ENCODE measurements around the gene PTPN21. TPM values are rescaled to one million over a fixed set of nuclear protein-coding genes. Genes with fewer than 3 reads are reported as not detected.

Gene PTPN21
- total and polyA plus RNA-seq, 2 donors (not counting 3 experiments of a cell fraction or from before 2014, with no cell fraction given) = 9.2 to 16.1 TPM

DNA sequence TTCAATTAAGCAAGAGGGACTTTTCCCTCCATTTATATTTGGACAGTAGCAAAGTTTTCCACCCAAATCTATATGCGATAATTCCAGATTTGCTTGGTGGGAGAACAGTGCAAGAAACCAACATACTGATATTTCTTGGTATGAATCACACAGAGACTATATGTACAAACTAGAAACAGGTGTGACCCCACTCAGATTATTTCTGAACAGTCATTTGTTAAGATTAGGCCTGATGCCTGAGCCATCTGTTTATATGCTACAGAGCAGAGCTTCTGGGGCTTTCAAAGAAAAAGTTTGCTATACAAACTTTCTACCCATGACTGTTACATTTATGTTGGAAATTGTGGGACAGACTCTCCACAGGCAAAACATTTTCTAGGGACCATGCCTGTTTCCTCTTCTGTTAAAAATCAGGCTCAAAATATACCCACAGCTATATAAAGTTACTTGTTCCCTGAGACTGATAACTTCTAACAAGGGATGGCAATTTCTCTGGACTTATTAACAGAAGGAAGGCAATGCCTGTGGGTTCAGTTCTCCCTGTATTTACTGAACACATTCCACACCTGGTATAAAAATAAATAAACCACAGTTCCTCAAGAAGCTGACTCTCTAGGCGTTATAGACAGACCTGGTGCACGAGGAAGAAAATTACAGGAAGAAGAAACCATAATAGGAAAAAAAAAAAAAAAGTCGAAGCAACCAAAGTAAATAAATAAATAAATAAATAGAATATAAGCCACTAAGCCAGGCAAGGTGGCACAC is 8.0 kb downstream of the PTPN21 start:
- no peak for FAIRE-seq
- POLR2A ChIA-PET = no interaction called here
- BruUV-seq (replicated peaks) = no TSS peak

More for the DNA sequence above, 8.0 kb downstream of the PTPN21 start:
- peaks cover 5% of the 10 kb centered on the region for H3K4me1 ChIP-seq (ENCODE audit: control insufficient read depth, extremely low read depth, insufficient read depth, low read length)
- H3K79me2 ChIP-seq (ENCODE audit: control insufficient read depth, insufficient read depth, low read length) = peaks cover 54% of the 10 kb centered on the region
- no peak overlapping the region for H2AFZ ChIP-seq (ENCODE audit: low read depth, low read length)
- intact Hi-C loops (cut with micrococcal nuclease) (no loop called here), dilution Hi-C loops (cut with MboI; ENCODE audit: extremely low pct_ligation_motif_present, low sequenced_read_pairs) (no loop called here)
- H3K9me3 ChIP-seq (replicated peaks; ENCODE audit: control insufficient read depth, insufficient read depth, low read length) = no peaks in the 10 kb centered on the region
- CTCF ChIA-PET = no interaction called here
- no peaks in the 10 kb centered on the region for H3K27me3 ChIP-seq (ENCODE audit: control insufficient read depth in 2 of 2, insufficient read depth in 2 of 2, low read length in 2 of 2)
- no peak overlapping the region for H3K4me3 ChIP-seq (replicated peaks in 1 of 3; ENCODE audit: insufficient read depth in 1 of 3, low read depth in 1 of 3, low read length in 3 of 3)
- H4K20me1 ChIP-seq (replicated peaks; ENCODE audit: control insufficient read depth, extremely low read depth, insufficient read depth, low read length) = peaks cover 7% of the 10 kb centered on the region
- no peaks in the 10 kb centered on the region for H3K9me1 ChIP-seq (replicated peaks; ENCODE audit: control insufficient read depth, extremely low read depth, insufficient read depth, low read length)
- DNase-seq (ENCODE audit: low read depth, low spot score) = no peak
- no peak overlapping the region for H3K9ac ChIP-seq (replicated peaks; ENCODE audit: extremely low read depth, insufficient read depth, low read length)
- TF ChIP-seq POLR2AphosphoS5 (IDR thresholded peaks at IDR 0.05; ENCODE audit: insufficient read depth, low read depth, low read length) (no peak), FOS (IDR thresholded peaks at IDR 0.05; ENCODE audit: borderline replicate concordance, insufficient read depth, low read length) (no peak), GATA2 (IDR thresholded peaks at IDR 0.05; ENCODE audit: insufficient read depth, insufficient read length, low read depth, low read length) (no peak), POLR2A (IDR thresholded peaks at IDR 0.05; ENCODE audit: low read depth, low read length) (no peak), MYC (IDR thresholded peaks at IDR 0.05; ENCODE audit: low read depth, low read length) (no peak), JUN (IDR thresholded peaks at IDR 0.05; ENCODE audit: borderline replicate concordance, insufficient read depth, insufficient read length, low read depth) (no peak), EZH2 (IDR thresholded peaks at IDR 0.05; ENCODE audit: borderline replicate concordance, low read depth, low read length, severe bottlenecking) (no peak), MAX (IDR thresholded peaks at IDR 0.05; ENCODE audit: insufficient read depth, insufficient read length) (no peak)
- TF ChIP-seq, protein P1, sequence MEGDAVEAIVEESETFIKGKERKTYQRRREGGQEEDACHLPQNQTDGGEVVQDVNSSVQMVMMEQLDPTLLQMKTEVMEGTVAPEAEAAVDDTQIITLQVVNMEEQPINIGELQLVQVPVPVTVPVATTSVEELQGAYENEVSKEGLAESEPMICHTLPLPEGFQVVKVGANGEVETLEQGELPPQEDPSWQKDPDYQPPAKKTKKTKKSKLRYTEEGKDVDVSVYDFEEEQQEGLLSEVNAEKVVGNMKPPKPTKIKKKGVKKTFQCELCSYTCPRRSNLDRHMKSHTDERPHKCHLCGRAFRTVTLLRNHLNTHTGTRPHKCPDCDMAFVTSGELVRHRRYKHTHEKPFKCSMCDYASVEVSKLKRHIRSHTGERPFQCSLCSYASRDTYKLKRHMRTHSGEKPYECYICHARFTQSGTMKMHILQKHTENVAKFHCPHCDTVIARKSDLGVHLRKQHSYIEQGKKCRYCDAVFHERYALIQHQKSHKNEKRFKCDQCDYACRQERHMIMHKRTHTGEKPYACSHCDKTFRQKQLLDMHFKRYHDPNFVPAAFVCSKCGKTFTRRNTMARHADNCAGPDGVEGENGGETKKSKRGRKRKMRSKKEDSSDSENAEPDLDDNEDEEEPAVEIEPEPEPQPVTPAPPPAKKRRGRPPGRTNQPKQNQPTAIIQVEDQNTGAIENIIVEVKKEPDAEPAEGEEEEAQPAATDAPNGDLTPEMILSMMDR (IDR thresholded peaks at IDR 0.05; ENCODE audit: extremely low read depth in 1 of 2, insufficient read depth in 1 of 2, low read depth in 1 of 2, low read length in 2 of 2) = no peak
- H3K27ac ChIP-seq (ENCODE audit: insufficient read depth, low read depth, low read length) = no peak overlapping the region
- no peak overlapping the region for H3K4me2 ChIP-seq (ENCODE audit: insufficient read depth, low read length)
- H3K36me3 ChIP-seq (ENCODE audit: control insufficient read depth in 2 of 2, extremely low read depth in 1 of 2, insufficient read depth in 2 of 2, low read length in 2 of 2) = peaks cover 4% of the 10 kb centered on the region in 2 experiments

All from endothelial cell of umbilical vein (primary cell).